Stimulated activated CD4-positive, alpha-beta T cell treated with anti-CD3 and anti-CD28 coated beads, Interleukin-2, amount 100 ng/mL, for 4 hours (primary cell): Measurements from ENCODE around the gene PCBP3.
"Not testable (repeated sequence)": the region's sequence is repeated elsewhere in the genome, so short reads cannot be mapped to it uniquely, and the experiment has no call there.

Source experiments
- DNase-seq: peaks from one replicate; pipeline ENCODE4 v3.0.0-alpha.2; 2020; ENCODE audit warnings: low read depth

The PCBP3 gene

DNA sequence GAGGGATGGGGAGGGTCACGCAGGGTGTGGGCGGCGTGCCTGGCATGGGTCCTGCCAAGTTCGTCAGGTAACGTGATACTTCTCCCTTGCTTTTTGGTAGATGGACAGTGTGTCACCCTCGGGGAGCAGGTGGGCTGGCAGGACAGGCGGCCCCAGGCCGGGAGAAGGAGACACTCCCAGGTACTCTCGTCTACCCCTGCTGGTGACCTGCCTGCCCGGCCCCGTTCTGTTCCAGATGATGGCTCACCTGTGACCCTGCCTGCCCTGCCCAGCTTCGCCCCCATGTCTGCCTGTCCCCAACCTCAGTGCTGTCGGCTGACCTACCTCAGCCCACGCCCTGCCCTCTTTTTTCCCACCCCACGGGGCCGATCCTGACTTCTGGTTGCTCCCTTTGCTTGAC lies 144.7 kb downstream of the PCBP3 start:
- no peak for DNase-seq

- DNase-seq, result no peak
These were observed 145.3 kb downstream of the PCBP3 start for GRCh38 chr21:45788637-45789506.

DNA sequence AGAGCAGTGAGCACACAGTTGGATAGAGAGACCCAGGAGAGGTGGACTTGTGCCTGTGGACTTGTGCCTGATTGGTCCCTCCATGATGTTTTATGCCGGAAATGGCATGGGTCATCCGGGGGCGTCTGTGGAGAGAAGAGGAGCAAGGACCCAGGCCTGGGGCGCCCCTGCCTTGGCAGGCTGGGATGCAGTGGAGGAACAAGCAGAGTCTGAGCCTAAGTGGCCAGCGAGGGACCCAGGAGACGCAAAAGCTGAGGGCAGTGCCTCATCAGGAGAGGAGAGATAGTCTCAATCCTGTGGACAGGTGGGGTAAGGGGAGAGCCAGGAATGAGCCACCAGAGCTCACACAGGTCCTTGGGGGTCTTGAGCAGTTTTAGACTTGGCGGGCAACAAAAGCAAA lies 146.9 kb downstream of the PCBP3 start:
- no peak for DNase-seq

DNA sequence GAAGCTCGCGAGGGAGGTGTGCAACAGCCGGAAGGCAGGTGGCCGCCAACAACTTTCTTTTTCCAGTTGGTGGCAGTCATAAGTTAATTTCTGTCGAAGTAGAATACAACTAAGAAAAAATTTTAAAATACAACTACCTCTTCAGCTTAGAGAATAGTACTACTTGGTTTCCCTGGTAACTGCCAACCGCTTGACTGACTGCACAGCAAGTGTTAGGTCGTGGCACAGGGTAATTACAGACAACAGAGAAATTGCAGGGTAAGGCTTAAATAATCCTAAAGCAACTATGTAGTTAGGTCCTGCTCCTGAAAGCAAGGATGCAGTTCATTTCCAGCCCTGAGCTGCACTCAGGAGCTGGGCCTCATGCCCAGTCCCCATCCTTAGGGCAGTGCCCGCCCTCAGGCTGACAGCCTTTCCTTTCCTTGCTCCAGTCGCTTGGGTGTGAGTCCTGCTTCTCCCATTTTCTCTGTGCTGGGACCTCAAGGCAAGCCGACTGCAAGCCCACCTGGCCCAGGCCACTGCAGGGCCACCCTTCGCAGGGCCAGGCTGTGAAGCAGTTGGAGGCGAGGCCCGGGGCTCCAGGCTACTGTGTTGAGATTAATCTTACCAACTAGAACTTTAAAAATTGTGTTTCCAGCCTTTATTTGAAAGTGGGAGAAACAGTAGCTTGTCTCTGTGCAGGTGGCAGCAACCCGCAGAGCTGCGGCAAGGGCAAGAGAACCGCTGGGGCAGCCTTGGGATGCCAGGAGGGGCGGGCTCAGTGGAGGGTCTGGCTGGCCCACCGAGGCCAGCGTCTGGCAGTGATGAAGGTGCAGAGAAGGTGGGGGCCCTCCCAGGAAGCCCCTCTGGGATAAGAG lies 148.3 kb downstream of the PCBP3 start:
- DNase-seq, result no peak

GRCh38 chr21:45792682-45793383 lies 149.3 kb downstream of the PCBP3 start:
- DNase-seq, result no peak

- DNase-seq, result no peak
These were observed 150.5 kb downstream of the PCBP3 start for GRCh38 chr21:45794027-45794426.

DNA sequence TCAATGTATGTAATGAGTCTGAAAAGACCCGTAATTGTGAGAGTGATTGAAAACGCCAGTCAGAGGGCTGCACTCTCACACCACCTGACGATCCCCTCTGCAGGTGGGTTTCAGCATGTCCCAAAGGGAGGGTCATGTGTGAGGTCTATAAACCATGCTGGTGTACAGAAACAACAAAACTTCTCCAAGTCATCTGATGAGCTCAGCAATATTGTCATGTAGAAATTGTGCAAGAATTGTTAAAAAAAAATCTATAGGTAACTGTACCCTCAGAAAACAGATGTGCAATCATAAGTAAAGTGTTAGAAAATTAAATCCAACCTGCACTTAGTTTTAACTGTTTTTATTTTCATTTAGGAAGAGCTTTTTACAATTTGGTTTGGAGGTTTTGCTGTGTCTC lies 152.5 kb downstream of the PCBP3 start:
- DNase-seq, result no peak

DNA sequence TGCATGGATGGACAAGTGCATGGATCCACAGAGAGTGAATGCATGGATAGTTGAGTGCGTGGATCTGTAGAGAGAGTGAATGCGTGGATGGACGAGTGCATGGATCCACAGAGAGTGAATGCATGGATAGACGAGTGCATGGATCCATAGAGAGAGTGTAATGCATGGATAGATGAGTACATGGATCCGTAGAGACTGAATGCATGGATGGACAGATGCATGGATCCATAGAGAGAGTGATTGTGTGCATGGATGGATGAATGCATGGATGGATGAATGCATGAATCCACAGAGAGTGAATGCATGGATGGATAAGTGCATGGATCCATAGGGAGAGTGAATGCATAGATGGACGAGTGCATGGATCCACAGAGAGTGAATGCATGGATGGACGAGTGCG lies 153.8 kb downstream of the PCBP3 start:
- DNase-seq, result no peak

DNA sequence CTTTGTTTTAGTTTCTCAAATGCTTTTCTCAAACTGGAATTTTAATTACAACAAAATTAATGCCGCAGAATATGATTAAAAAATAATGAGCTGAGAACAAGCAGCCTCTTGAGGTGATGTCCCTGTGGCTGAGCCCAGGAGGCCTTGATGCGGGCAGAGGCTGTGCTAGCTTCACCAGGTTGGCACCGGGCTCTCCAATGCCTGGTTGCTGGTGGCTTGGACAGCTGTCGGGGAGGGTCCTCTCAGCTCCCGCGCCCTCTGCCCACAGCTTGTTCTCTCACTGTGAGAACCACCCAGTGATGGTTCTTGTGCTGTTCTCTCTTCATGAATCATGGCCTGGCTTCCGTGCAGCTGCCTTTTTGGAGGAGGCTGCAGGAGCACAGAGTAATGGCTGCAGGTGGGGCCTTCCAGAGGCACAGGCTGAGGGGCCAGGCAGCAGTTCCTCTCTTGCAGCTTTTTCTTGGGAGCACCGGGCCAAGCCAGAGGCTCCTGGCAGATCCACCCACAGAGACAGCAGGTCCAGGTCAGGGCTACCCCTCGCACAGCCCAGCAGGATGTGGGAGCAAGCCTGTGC lies 156.3 kb downstream of the PCBP3 start:
- DNase-seq, result no peak

DNA sequence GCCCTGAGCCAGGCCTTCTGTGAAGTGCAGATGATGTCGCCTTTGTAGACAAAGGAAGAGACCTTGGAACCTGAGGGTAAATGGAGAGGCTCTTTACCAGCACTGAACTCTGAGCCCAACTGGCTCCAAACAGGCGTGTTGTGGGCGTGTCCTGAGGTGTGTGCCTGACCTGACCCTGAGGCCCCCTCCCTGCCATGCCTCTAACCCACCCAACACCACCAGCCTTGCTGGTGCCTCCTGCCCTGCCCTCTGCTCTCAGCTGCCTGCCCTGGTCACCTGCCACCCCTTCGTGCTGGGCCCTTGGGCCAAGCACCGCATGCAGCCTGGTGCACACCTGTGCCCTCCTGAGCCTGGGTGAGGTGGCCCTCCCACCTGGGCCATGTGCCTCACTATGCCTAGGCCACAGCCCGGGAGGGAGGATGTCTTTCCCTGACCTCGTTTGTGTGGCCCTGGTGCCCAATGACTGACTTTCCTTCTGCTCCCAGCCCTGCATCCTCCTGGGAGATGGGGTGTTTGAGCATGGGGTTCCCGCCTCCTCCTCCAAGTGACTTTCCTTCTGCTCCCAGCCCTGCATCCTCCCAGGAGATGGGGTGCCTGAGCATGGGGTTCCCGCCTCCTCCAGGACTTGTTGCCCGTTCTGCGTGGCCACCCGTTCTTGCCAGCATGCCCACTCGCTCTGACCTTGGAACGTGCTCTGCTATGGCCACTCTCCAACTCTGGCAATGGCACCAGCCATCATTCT lies 157.0 kb downstream of the PCBP3 start:
- no peak for DNase-seq

- DNase-seq, result no peak
These were observed 157.8 kb downstream of the PCBP3 start for GRCh38 chr21:45801129-45801964.

GRCh38 chr21:45801989-45802388 lies 158.5 kb downstream of the PCBP3 start:
- no peak for DNase-seq

DNA sequence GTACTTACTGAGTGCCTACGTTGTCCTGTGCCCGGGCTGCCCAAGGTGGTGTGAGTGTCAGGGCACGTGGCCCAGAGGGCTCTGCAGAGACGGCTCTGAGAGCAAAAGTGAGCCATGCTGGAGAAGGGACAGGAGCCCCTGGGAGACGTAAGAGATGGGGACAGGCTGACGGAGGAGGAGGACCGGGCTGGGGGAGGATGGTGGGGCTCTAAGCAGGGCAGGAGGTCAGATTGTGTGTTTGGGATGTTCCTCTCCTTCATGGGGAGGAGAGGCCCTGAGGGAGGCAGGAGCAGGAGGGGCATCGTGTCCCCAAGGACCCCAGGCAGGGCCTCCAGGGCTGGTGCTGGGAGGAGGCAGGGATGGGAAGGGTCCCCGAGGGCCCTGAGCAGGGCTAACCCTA lies 158.9 kb downstream of the PCBP3 start:
- DNase-seq, result no peak

GRCh38 chr21:45802956-45803617 lies 159.6 kb downstream of the PCBP3 start:
- no peak for DNase-seq

GRCh38 chr21:45803618-45804340 lies 160.3 kb downstream of the PCBP3 start:
- no peak for DNase-seq

DNA sequence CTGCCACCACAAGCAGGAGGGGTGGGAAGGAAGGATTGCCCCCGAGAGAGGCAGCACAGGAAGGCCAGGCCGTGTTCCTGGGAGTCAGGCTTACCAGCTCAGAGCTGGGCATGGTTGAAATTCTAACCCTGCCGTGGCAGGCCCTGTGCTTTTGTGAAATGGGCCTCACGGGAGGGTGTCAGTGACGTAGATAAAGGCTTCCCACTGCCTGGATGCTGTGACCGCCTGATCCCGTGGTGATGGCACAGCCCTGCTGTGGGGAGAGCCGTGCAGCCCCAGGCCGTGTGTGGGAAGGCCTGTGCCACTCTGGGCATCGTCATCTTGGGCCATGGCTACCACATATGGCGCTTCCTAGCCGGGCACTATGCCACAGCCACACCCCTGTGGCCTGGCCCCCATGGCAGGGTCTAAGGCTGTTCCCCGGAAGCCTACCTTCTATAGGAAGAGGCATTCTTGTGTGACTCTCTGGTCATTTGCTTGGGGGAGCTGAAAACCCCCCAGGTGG lies 161.3 kb downstream of the PCBP3 start:
- no peak for DNase-seq

GRCh38 chr21:45805321-45805720 lies 161.8 kb downstream of the PCBP3 start:
- no peak for DNase-seq

- DNase-seq, result no peak
These were observed 162.5 kb downstream of the PCBP3 start for GRCh38 chr21:45806042-45806441.

DNA sequence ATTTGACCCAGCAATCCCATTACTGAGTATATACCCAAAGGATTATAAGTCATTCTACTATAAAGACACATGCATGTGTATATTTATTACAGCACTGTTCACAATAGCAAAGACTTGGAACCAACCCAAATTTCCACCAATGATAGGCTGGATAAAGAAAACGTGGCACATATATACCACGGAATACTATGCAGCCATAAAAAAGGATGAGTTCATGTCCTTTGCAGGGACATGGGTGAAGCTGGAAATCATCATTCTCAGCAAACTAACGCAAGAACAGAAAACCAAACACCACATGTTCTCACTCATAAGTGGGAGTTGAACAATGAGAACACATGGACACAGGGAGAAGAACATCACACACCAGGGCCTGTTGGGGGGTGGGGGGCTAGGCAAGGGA lies 165.1 kb downstream of the PCBP3 start:
- not testable (repeated sequence) for DNase-seq
